HCT116 (cell line): ENCODE measurements around the gene ACADSB. TPM values are rescaled to one million over a fixed set of nuclear protein-coding genes. Genes with fewer than 3 reads are reported as not detected.

Source experiments
- ATAC-seq: fragments of 200-7000 bp; cut with Tn5 transposase; 2 replicates; pipeline ENCODE4 v1.9.1; 2020; ENCODE audit warnings: mild to moderate bottlenecking, moderate library complexity
- BruUV-seq: library from RNA; stranded (reverse); fragments of 400-500 nt; replicated peaks from 2 replicates; lab custom pipeline; 2021; lab: Mats Ljungman, UMichigan
- CTCF ChIA-PET: fragments of 300-600 bp; sonication (Branson Sonifier 250); formaldehyde crosslinking; loops from one replicate; lab custom pipeline; 2021; ENCODE audit warnings: antibody characterized with exemption; lab: Charles Lee
- POLR2A ChIA-PET: fragments of 300-600, 350-600 bp; sonication (Branson Sonifier 250); formaldehyde crosslinking; loops from one replicate; lab custom pipeline; 2021; ENCODE audit warnings: antibody characterized with exemption; lab: Charles Lee
- RAD21 ChIA-PET, 2 experiments: fragments of 300-600 bp; sonication (Branson Sonifier 250); formaldehyde crosslinking; loops; one replicate each; lab custom pipeline; 2023; ENCODE audit warnings: low total read pairs in 2 of 2; ENCODE audit not compliant: uncharacterized antibody in 2 of 2, unreplicated experiment in 2 of 2, low non-redundant PET in 1 of 2; lab: Charles Lee
- DNase-seq: peaks from one replicate; pipeline ENCODE4 v3.0.0-alpha.2; 2010; ENCODE audit warnings: low read depth, low spot score
- H2AFZ ChIP-seq: fragments of 200-600 bp; shearing (Covaris generic), sonication (generic); 2 replicates; pipeline ENCODE4 v1.6.1; 2017; ENCODE audit warnings: low read depth, mixed run types, mixed read lengths, antibody characterized with exemption, low read length; ENCODE audit not compliant: poor library complexity, severe bottlenecking
- H3K27ac ChIP-seq: 2 replicates; pipeline ENCODE4 v1.5.1; 2012; ENCODE audit warnings: low read depth, low read length
- H3K27me3 ChIP-seq: fragments of 200-600 bp; sonication (generic); 2 replicates; pipeline ENCODE4 v1.6.1; 2016; ENCODE audit warnings: mixed run types, low read length, mixed read lengths; ENCODE audit not compliant: insufficient read depth
- H3K36me3 ChIP-seq, 2 experiments: fragments of 200-500 bp in 1 of 2; fragments of 200-600 bp in 1 of 2; sonication (Bioruptor generic) in 1 of 2; sonication (generic) in 1 of 2; 2 replicates each; pipeline versions ENCODE4 v1.5.1 to v1.6.1; 2014 to 2016; ENCODE audit warnings: low read length in 2 of 2, inconsistent platforms in 1 of 2, mixed read lengths in 1 of 2, mixed run types in 1 of 2; ENCODE audit not compliant: insufficient read depth in 2 of 2, control insufficient read depth in 1 of 2
- H3K4me1 ChIP-seq, 2 experiments: fragments of 200-600 bp in 1 of 2; sonication (generic) in 1 of 2; 2 replicates each; pipeline versions ENCODE4 v1.5.1 to v1.6.1; 2012 to 2017; ENCODE audit warnings: low read length in 2 of 2, inconsistent platforms in 1 of 2, mild to moderate bottlenecking in 1 of 2, mixed read lengths in 1 of 2, mixed run types in 1 of 2, moderate library complexity in 1 of 2; ENCODE audit not compliant: insufficient read depth in 2 of 2, control insufficient read depth in 1 of 2
- H3K4me2 ChIP-seq: fragments of 200-600 bp; sonication (generic); 2 replicates; pipeline ENCODE4 v1.6.1; 2017; ENCODE audit warnings: mixed run types, low read length, mixed read lengths
- H3K4me3 ChIP-seq, 2 experiments: fragments of 200-600 bp in 1 of 2; sonication (generic) in 1 of 2; replicated peaks in 1 of 2; 2 replicates each; pipeline ENCODE4 v1.5.1; 2011 to 2016; ENCODE audit warnings: low read length in 2 of 2, control low read depth in 1 of 2, low read depth in 1 of 2, mild to moderate bottlenecking in 1 of 2, mixed read lengths in 1 of 2, mixed run types in 1 of 2
- H3K79me2 ChIP-seq: fragments of 200-600 bp; sonication (generic); 2 replicates; pipeline ENCODE4 v1.6.1; 2017; ENCODE audit warnings: mild to moderate bottlenecking, mixed run types, low read length, moderate library complexity, mixed read lengths; ENCODE audit not compliant: insufficient read depth
- H3K9ac ChIP-seq: fragments of 200-600 bp; sonication (generic); 2 replicates; pipeline ENCODE4 v1.6.1; 2016; ENCODE audit warnings: low read length, mixed read lengths
- H3K9me2 ChIP-seq: fragments of 200-600 bp; sonication (generic), shearing (Covaris generic); 2 replicates; pipeline ENCODE4 v1.6.1; 2017; ENCODE audit warnings: mixed run types, mild to moderate bottlenecking, moderate library complexity; ENCODE audit not compliant: insufficient read depth
- H3K9me3 ChIP-seq, 2 experiments: fragments of 200-500 bp in 1 of 2; fragments of 200-600 bp in 1 of 2; sonication (Bioruptor generic) in 1 of 2; sonication (generic) in 1 of 2; 2 replicates each; pipeline ENCODE4 v1.6.1; 2014 to 2017; ENCODE audit warnings: low read length in 2 of 2, mixed read lengths in 2 of 2, inconsistent platforms in 1 of 2, low read depth in 1 of 2, mild to moderate bottlenecking in 1 of 2, mixed run types in 1 of 2, moderate library complexity in 1 of 2; ENCODE audit not compliant: control insufficient read depth in 1 of 2, insufficient read depth in 1 of 2
- H4K20me1 ChIP-seq: fragments of 200-600 bp; sonication (generic), shearing (Covaris generic); 2 replicates; pipeline ENCODE4 v1.6.1; 2017; ENCODE audit warnings: mixed run types, mild to moderate bottlenecking, moderate library complexity; ENCODE audit not compliant: insufficient read depth
- CTCF ChIP-seq, 3 experiments: fragments of 200-600 bp in 1 of 3; sonication (generic) in 1 of 3; IDR thresholded peaks in 2 of 3; conservative IDR thresholded peaks in 1 of 3; 2 replicates each; pipeline ENCODE4 v1.5.1; 2012 to 2017; ENCODE audit warnings: low read depth in 2 of 3, low read length in 2 of 3, antibody characterized with exemption in 1 of 3, borderline replicate concordance in 1 of 3, control low read depth in 1 of 3, mild to moderate bottlenecking in 1 of 3, mixed read lengths in 1 of 3, mixed run types in 1 of 3, moderate library complexity in 1 of 3; ENCODE audit not compliant: insufficient read depth in 1 of 3
- EZH2phosphoT487 ChIP-seq: fragments of 200-600 bp; IDR thresholded peaks from 2 replicates; pipeline ENCODE4 v1.6.1; 2018; ENCODE audit warnings: antibody characterized with exemption, borderline replicate concordance
- FOSL1 ChIP-seq: IDR thresholded peaks from 2 replicates; pipeline ENCODE4 v1.6.1; 2012; ENCODE audit warnings: low read depth
- RAD21 ChIP-seq: IDR thresholded peaks from 2 replicates; pipeline ENCODE4 v1.6.1; 2012; ENCODE audit warnings: low read depth, mild to moderate bottlenecking
- REST ChIP-seq: IDR thresholded peaks from 2 replicates; pipeline ENCODE4 v1.6.1; 2012; ENCODE audit warnings: low read depth
- SP1 ChIP-seq: IDR thresholded peaks from 2 replicates; pipeline ENCODE4 v1.6.1; 2012; ENCODE audit warnings: low read depth
- intact Hi-C: fragments of 100-400 bp; cut with micrococcal nuclease; formaldehyde crosslinking; loops from 2 replicates; pipeline ENCODE4 v1.10.0; 2022
- total RNA-seq: library from RNA; stranded (reverse); gene quantifications from one replicate; pipeline ENCODE4 v1.2.1, GENCODE V29; 2021; ENCODE audit not compliant: unreplicated experiment

Gene ACADSB
- total RNA-seq, 1 experiment from 2014 or later: 33.3 TPM

- TF ChIP-seq FOSL1 (peak; percentile 43), SP1 (peak; percentile 81), EZH2phosphoT487 (no peak), REST (no peak)
- TF ChIP-seq, all 23 proteins: peak for 13
Measured at GRCh38 chr10:122980209-122981065, 28.4 kb upstream of the ACADSB start, which contains the start of gene PSTK (continued).

- no peaks in the 10 kb centered on the region for H3K79me2 ChIP-seq
- H2AFZ ChIP-seq: peak overlapping the region; percentile 88
- H4K20me1 ChIP-seq: no peaks in the 10 kb centered on the region
- RAD21 ChIA-PET: no interaction called here
- no peak overlapping the region for H3K27ac ChIP-seq
- ATAC-seq (peak; percentile 25; the same call in 1 of the 2 replicates), DNase-seq (peak; percentile 34)
- BruUV-seq: TSS peak; percentile 75
- no peak overlapping the region; the same call in 1 of the 2 replicates for H3K9ac ChIP-seq
- no peaks in the 10 kb centered on the region for H3K9me3 ChIP-seq
- TF ChIP-seq CTCF (IDR thresholded peaks at IDR 0.05 in 2 of 3, conservative IDR thresholded peaks at IDR 0.05 in 1 of 3; ENCODE audit: borderline replicate concordance in 1 of 3, insufficient read depth in 1 of 3, low read depth in 2 of 3, low read length in 2 of 3): peak in 2 of 3 experiments; percentile 44 to 55; a peak in 4 of 6 replicates
- TF ChIP-seq RAD21: peak; percentile 14; the same call in 1 of the 2 replicates
- no peak for TF ChIP-seq EZH2phosphoT487
- TF ChIP-seq SP1: no peak
- intact Hi-C loops: no loop called here
- peak overlapping the region; percentile 84 for H3K4me2 ChIP-seq
- peak overlapping the region; percentile 29 to 31; a peak in 3 of 4 replicates for H3K4me3 ChIP-seq
- H3K27me3 ChIP-seq: no peaks in the 10 kb centered on the region
- peaks cover 8 to 16% of the 10 kb centered on the region in 2 experiments; a peak in 3 of 4 replicates for H3K4me1 ChIP-seq
- CTCF ChIA-PET: interaction anchor here (1.1 to 2.0 kb wide), 6 partner anchors 10 to 592 kb away, joined by 3 to 12 read pairs (median 6); partner anchors contain the start of gene C10orf88
- no peaks in the 10 kb centered on the region for H3K36me3 ChIP-seq
- H3K9me2 ChIP-seq: no peaks in the 10 kb centered on the region
- POLR2A ChIA-PET: interaction anchor here (1.0 kb wide), 2 partner anchors 11 to 19 kb away, joined by 3 to 4 read pairs; no protein-coding TSS in a partner anchor
Measured at GRCh38 chr10:122981066-122981464, 27.7 kb upstream of the ACADSB start.
